SU-DHL-6 (cell line): ENCODE measurements around the gene MARCO.

ENCODE experiments used
- EZH2phosphoT487 ChIP-seq: fragments of 200-600 bp; sonication (generic), shearing (Covaris generic); conservative IDR thresholded peaks from 2 replicates; pipeline ENCODE4 v1.6.1; 2018; ENCODE audit warnings: mild to moderate bottlenecking, antibody characterized with exemption, low read length, moderate library complexity, mixed read lengths
- TF ChIP-seq, protein P1 (sequence below): fragments of 200-600 bp; sonication (generic); IDR thresholded peaks from one replicate; pipeline ENCODE4 v1.5.1; 2017; ENCODE audit warnings: antibody characterized with exemption, mild to moderate bottlenecking, low read length, moderate library complexity; ENCODE audit not compliant: insufficient read depth, poor library complexity, severe bottlenecking

DNA sequence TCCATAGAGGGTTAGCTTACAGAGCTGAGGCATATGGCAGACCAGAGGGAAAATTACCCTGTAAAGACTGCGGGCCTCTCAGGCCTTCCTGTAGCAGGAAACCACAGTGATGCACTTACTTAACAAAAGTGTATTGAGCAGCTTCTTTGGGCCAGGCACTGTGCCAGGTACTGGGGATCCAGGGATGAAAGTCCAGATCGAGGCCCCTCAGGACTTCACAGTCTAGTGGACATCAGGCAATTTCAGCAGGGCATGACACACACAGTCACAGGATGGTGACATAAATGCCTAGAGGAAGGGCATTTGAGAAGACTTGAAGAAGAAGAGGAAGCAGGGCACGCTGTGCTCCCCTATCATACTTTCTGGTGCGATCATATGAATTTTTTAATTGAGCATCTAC, 71.7 kb downstream of the MARCO start:
- TF ChIP-seq, protein P1, sequence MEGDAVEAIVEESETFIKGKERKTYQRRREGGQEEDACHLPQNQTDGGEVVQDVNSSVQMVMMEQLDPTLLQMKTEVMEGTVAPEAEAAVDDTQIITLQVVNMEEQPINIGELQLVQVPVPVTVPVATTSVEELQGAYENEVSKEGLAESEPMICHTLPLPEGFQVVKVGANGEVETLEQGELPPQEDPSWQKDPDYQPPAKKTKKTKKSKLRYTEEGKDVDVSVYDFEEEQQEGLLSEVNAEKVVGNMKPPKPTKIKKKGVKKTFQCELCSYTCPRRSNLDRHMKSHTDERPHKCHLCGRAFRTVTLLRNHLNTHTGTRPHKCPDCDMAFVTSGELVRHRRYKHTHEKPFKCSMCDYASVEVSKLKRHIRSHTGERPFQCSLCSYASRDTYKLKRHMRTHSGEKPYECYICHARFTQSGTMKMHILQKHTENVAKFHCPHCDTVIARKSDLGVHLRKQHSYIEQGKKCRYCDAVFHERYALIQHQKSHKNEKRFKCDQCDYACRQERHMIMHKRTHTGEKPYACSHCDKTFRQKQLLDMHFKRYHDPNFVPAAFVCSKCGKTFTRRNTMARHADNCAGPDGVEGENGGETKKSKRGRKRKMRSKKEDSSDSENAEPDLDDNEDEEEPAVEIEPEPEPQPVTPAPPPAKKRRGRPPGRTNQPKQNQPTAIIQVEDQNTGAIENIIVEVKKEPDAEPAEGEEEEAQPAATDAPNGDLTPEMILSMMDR = no peak
- no peak for TF ChIP-seq EZH2phosphoT487
